HG02610 (cell line): Measurements from ENCODE around the gene ANKRD28.

Experiments
- ATAC-seq: cut with Tn5 transposase; IDR thresholded peaks from one replicate; pipeline ENCODE4 v1.9.1; 2021; ENCODE audit warnings: mild to moderate bottlenecking, moderate library complexity; ENCODE audit not compliant: unreplicated experiment

The ANKRD28 gene

DNA sequence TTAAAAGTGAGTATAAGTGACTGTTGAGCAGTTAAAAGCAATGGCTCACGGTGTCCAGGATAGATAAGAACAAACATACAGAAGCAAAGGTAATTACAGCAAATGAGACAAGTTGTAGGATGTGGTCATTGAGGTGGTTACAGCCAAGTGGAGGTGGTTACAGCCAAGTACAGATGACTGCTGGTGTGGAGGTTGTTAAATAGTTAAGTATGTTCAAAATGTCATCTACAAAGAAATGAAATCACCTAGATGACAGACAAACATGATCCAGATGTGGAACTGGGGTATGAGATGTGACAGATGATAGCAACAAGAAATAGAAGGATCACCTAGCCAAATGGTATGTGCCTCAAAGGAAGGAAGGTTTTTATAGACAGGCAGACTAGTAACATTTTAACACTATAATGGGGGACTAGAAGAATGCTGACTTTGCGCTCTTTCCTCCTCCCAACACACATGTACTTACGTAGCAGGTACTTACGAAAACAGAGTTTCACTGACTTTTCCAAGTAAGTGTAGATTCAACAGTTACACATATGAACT lies 6.8 kb upstream of the ANKRD28 start:
- ATAC-seq, result peak; percentile 59

DNA sequence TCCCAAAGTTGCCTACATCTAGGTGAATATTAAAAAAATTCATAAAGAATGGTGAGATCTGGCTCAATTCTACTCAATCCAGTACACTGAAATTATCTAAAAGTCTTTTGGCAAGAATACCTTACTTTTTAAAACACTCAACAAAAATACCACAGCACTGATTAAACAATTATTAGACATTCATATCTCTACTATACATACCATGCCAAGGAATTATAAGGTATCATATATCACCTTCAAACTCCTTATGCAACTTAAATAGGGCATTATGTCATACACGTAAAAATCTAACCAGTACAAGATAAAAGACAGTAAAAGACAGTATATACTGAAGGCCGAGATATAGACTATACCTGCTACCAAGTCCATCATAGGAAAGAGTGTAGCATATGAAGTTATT lies 6.1 kb upstream of the ANKRD28 start:
- ATAC-seq, result no peak

DNA sequence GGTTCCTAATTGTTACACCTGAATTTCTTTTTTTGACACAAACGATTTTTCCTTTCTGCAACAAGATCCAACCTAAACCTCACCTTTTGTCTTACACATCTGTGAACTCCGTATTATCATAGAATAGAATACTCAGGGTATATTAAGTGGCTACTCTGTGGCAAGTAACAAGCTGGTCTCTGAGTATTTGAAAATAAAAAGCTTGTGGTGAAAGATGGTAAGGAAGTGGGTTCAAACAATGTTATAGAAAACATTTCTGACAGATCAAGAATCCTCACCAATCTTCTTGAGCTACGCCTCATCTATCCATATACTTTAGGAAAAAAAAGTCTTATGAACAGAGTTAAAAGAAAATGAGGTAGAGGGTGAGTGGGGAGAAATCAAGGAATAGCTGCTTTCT lies 3.5 kb upstream of the ANKRD28 start:
- ATAC-seq, result no peak

DNA sequence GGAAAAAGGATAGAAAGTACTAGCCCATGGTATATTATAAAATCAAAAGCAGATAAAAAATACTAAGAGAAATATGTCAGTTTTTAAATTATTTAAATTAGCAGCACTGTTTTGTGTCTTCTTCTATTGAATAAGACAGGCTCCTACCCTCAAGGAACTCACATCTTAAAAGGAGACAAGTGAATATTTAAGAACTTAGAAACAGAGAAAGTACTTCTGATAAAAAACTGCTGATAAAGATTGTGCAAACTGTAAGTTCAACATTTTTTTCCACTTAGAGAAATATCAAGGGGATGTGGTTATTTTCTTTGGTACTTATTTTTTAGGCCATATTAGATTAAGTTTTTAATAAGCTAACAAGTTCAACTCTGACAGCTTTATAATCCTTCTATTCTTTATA lies 3.0 kb upstream of the ANKRD28 start:
- no peak for ATAC-seq

DNA sequence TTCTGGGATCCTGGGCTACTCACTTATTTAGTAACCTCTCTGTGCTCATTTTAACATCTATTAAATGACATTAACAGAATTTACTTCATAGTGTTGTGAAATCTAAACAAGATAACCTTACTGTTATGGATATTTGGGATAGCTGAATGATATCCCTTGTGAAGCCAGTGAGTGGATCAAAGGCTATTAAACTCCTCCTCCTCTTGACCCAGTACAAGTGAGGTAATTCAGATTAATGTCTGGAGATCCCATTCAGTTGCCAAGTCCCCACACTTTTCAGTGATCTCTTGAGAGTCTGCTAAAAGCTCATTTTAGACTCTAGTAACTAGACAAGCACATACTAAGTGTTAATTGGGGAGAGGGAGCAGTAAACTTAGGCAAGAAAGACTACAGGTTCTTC lies 2.5 kb upstream of the ANKRD28 start:
- ATAC-seq, result no peak

DNA sequence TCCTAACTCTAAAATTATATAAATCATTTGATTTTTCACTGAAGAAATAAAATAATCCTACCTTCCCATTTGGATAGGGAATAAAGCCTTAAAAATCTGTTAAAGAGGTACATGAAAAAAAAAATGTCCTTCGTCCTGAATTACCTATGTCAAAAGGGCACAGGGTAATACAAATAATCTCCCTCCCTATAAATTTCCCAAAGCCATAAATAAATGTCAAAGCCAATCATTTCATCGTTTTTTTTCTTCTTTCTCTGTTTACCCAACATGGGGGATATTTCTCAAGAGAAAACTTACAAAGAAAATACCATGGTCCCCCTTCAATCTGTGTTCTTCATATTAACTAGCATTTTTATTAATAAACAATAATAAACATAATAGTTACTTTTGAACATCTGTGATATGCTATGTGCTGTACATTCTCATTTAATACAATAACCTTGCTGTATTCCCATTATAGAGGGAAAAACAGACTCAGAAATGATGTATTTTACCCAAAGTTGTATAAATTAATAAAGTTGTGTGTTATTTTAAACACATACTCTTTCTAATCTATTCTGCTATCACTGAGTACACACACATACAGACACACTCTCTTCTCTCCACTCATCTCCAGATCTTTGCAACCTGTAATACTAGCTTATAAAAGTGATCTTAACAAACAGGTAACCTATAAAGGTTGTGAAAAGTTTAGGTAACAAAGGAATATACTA lies 910 bp upstream of the ANKRD28 start:
- no peak for ATAC-seq

DNA sequence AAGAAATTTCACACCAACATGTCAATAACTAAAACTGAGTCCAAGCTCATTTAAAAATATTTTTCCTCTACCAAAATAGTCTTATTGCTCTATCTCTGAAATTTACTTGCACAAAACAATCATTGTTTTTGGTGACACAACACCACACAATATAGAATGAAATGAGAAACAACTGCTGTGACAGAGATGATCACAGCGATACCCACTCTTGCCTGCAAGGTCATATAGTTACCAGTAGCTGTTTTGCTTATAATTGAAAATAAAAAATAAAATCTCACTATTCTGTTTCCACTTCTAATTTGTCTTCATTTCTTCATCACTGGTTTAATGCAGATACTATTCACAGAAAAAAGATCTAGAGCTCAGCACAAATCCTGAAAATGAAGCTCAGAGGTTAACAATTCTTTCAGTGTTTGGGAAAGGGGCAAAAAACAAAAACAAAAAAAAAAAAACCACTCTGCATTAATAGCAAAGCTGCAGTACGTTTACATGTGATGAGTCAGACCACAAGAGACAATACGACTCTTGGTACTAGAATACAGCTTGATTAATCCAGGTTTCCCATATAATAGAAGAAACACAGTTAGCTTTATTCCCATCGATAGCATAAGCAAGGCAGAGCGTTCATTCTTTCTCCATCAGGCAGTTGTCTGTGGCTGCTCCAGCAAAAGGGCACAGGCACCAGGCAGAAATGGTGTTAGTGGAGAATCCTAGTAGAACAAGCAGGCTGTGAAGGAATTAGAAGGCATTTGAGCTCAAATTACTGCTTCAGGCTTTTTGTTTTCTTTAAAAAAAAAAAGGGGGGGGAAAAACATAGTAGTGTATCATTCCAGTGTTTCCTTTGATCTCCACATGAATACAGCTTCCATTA lies 773 bp downstream of the ANKRD28 start:
- ATAC-seq, result peak; percentile 32

DNA sequence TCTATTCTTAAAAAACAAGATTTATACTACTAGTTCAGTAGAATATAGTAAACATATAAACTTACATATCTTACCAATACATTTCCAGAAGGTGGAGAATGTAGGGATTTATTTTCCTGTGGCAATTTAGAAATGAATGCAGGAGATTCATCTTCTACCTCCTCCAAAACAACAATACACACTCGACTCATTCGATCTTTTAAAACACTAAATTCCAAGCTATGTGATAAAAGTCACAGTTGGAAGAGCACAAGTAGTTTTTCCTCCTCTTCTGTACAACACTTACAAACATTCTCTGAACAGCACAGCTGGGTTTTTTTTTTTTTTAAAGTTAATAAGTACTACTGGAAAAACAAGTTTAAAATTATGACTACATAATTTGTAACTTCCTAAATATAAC lies 1.4 kb downstream of the ANKRD28 start:
- ATAC-seq, result no peak

DNA sequence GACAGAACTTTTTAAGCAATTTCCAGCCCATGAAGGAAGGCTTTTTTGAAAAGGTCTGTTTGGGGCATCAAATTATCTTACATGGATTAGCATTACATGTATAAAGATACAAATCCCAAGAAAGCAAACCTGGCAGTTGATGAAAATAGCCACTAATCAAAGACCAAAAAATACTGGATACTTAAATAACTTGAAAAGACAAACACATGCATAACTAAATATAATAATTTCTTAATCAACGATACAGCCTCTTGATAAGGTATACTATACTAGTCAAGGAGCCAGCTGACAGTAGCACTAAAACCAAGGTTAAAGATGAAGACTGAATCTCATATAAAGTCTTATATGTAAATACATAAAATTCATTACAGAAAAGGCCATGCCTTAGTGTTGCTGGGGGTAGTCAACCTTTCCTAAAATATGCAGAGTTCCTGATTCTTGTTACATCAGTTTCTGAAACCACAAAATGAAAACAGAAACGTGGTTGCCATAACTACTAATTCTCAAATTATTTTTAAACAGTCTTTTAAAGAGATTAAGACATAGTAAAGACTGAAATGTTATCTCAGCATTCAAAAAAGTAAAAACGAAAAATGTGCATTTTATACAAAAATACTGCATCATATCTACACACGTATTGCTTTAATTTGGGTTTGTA lies 2.0 kb downstream of the ANKRD28 start:
- ATAC-seq, result peak; percentile 36

DNA sequence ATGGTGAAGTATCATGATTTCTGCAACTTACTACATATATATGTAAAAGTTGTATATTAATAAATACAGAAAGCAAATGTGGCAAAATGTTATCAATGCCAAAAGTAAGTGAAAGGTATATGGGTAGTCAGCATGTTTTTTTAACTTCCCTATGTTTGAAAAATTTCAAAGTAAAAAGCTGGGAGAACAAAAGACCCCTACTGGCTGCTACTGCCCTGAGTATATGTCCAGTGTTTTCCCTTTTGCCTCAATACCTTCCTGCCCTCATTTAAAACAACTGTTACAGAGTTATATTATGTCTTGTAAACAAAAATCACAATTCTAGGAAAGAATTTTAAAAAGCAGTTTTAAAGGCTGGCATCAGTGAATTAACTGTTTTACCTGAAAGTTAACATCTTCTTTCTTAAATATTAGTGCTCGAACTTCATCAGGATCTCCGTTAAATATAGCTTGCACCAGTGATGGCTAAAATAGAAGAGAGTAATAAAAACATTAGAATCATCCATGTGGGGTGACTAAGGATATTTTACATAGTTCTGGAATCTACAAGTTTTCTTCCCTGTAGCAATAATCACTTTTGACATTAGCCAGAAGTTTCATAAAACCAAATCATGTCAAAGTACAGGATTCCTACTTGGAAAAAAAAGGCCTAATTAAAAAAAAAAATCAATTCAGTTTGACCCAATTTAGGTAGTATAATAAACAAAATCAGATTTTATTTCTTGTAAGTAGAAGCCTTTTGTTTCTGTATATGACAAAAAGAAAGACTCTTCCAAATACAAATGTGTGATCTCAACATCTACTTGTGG lies 2.7 kb downstream of the ANKRD28 start:
- ATAC-seq, result no peak

DNA sequence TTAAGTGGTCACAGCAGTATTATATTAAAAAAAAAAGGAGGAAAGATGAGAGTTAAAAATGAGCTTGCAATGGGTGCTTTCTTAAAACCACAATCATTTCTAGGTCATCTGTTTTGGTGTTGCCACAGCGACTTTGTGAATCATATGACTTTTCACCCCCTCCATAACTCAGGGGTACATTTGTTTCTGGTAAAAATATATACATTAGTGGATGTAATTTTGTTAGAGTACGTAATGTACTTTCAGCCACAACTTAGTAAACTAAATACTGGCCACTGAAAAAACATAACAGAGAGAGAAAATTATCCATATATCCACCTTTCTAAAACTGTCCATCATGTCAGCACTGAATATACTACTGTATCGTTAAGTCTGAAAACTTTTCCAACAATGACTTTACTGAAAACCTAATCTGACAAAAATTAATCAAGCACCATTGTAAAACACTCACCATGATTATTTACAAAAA lies 3.4 kb downstream of the ANKRD28 start:
- peak; percentile 52 for ATAC-seq

DNA sequence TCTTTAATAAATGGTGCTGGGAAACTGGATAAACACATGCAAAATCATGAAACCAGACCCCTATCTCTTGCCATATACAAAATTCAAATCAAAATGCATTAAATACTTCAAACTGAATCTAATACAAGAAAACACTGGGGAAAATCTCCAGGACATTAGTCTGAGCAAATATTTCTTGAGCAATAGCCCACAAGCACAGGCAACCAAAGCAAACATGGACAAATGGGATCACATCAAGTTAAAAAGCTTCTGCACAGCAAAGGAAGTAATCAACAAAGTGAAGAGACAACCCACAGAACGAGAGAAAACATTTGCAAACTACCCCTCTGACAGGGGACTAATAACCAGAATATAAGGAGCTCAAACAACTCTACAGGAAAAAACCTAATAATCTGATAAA lies 6.3 kb downstream of the ANKRD28 start:
- no peak for ATAC-seq

DNA sequence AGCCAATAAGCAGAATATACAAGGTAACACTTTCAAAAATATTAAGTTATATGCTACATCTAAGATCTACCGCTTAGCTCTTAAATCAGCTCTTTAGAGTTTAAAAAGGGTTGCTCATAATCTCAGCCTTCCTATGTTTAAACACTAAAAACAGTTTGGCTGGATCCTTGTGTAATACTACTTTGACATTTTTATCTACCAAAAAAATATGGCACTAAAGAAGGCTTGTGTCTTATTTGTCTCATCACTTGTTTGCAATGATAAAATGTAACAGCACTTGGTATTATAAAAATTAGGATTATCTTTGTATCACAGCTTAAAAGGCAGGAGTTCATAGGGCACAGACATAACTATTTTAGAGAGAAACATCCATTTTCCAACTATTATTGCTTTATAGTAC lies 9.8 kb downstream of the ANKRD28 start:
- ATAC-seq, result no peak

DNA sequence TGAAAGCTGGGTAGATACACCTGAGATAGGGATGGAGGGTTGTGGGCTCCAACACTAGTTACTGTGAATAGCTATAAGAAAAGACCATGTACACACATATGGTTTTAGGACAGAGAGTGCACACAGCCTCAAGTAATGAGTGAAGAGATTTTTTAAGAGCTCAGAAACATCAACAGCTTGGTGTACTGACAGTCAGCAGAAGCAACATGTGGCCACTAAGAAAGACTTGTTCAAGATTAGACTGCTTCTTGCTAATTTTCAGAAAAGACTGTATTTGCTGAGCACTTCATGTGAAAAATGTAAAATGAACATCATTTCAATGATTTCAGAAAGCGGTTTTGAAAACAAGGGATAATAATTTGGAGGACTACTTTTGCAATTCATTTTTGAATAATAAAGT lies 10.3 kb downstream of the ANKRD28 start:
- ATAC-seq, result no peak

DNA sequence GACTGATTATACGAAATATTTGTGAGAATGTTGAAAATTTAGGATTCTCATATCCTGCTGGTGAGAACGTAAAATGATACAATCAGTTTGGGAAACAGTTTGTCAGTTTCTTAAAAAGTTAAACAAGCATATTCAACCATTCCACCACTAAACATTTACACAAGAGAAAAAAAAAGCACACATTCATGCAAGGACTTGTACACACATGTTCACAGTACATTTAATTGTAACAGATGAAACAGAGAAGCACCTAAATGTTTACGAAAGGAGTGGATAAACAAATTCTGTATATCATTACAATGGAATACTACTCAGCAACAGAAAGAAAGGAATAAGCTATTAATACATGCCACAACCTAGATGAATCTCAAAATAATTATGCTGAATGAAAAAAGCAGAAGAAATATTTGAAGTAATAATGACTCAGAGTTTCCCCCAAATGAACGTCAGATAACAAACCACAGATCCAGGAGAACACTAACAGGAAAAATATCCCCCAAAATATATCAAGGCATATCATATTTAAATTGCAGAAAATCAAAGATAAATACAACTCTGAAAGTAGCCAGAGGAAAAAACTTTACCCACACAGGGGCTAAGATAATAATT lies 14.3 kb downstream of the ANKRD28 start:
- ATAC-seq, result no peak

DNA sequence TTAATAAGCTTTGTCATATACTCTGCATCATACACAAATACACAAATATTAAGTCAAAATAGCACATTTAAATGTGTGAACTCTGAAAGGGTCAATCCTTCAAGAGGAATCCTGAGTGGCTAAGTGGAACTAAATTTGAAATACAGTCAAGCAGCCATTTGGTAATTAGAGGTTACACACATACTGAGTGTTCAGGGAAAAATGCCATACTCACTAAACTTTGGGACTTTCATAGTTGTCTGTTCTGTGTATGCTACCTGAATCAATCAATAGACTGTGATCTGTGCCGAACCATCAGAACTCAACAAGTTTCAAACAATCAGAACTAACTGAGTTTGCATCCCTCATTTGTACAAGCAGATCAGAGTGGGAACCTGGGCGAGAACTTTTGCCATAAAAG lies 15.3 kb downstream of the ANKRD28 start:
- ATAC-seq, result no peak

DNA sequence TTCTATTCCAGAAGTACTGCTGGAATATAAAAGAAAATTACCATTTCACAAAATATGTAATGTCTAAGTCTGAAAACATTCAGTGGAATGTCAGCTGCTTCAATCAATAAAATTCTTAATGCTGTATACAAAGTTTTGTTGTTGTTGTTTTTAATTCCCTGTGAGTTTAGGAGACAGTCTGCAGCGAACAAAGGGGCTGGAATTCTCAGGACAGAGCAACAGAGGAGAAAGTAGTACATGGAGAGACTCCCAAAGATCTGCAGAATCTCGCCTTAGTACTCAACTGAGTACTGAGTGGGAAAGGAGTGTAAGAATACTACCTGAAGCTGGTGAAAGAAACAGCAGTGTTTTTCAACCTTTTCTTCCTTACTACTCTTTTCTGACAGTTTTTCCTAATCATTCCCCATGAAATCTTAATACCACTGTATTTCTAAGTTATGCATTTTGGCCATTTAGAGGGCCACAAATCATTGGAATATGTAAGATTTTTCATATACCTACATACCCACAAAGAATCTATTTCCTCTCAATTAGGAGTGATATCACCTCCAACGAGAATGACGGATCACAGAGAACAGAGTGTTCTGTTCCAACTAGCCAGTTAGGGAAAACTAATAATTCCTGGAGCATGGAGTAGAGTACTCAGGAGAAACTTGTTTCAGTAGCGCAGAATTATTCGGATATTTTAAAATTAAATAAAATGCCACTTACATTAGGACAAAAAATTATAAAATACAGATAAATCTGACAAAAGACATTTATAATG lies 16.0 kb downstream of the ANKRD28 start:
- ATAC-seq, result no peak

DNA sequence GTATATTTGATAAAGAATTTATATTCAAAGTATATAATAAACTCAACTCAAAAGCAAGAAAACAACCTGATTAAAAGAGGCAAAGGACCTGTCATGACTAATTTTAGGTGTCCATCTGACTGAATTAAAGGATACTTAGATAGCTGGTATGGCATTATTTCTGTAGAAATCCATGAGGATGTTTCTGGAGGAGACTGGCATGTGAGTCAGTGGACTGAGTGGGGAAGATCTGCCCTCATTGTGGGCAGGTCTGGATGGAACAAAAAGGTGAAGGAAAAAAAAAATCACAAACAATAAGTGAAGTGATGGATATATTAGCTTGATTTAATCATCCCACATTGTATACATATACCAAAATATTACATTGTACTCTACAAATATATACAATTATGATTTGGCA lies 16.6 kb downstream of the ANKRD28 start:
- no peak for ATAC-seq

DNA sequence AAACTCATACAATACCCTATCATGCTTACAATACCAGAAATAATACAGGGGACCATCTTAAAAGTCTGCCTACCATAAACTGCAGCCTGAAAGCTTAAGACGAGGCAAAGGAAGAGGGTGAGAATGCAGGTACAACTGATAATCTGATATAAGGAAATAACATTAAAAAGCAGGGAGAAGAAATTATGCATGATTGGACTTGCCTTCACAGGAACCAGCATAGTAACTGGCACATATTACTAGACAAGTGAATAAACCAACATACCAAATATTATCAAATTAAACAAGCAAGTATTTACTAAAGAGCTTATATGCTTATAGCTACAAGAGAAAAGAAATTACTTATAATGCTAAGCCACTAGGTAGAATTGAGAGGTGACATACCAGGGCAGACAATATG lies 18.7 kb downstream of the ANKRD28 start:
- no peak for ATAC-seq
